HFF-Myc (cell line): ENCODE data around the gene FNDC11.

Source experiments
- DNase-seq: peaks from one replicate; pipeline ENCODE4 v3.0.0-alpha.2; 2011; ENCODE audit warnings: low read depth; ENCODE audit errors: extremely low read depth
- H3K4me3 ChIP-seq: replicated peaks from 2 replicates; pipeline ENCODE4 v1.5.1; 2011; ENCODE audit warnings: low read depth, mild to moderate bottlenecking, control low read depth, low read length
- TF ChIP-seq, protein P1 (sequence below): IDR thresholded peaks from 2 replicates; pipeline ENCODE4 v1.5.1; 2012; ENCODE audit warnings: mild to moderate bottlenecking, low read depth, low read length, control low read depth; ENCODE audit errors: missing control alignments

FNDC11 gene

DNA sequence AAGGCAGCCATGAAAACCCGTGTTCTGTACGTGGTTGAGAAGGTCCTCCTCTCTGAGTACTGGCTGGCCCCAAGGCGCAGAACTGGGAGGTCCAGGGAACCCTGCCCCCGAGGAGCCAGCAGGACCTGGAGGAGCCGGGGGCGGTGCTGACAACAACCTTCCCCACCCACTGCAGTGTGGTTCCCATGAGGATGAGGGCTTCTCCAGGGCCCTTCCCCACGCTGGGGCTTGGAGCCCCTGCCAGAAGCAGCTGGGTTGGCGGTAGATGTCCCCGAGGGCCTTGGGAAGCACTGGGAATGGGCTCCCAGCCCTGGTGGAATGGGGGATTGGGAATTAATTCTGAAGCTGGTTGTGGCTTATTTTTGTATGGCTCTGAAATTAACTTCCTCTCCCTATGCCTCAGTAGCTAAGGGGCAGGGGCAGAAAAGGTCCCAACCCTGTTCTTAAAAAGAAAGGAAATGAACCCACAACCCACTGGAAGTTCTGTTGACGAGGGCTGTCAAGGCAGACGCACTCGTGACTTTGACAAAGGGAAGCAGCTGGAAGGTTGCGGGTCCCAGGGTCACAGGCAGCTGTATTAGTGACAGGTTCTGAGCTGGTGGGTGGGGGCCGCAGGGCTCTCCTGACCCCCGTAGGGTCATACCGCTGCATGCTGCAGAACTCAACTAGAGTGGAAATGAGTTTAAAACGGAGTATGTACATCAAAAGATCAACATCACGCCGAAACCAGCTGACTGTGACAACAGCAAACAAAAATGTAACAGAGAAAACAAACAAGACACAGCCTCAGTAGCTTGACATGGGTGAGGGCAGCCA lies 34.0 kb downstream of the FNDC11 start:
- DNase-seq: no peak

DNA sequence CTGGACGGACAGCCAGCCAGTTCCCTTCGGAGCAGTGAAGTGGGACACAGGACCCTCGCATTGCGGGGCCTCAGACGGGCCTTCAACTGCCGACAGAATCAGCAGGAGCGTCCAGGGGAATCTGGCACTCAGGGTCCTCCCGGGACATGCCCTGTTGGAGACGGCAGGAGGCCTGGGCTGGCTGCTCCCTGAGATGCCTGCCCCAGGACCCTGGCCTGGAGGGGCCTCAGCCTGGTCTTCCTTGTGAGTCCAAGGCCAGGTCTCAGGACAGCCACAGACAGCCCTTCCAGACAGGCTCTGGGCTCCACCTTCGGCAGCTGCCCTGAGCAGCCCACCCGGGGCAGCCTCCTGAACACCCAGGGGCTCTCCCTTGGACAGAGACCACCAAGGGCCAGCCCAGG lies 34.7 kb downstream of the FNDC11 start:
- no peak overlapping the region for H3K4me3 ChIP-seq
- no peak for DNase-seq
- TF ChIP-seq, protein P1, sequence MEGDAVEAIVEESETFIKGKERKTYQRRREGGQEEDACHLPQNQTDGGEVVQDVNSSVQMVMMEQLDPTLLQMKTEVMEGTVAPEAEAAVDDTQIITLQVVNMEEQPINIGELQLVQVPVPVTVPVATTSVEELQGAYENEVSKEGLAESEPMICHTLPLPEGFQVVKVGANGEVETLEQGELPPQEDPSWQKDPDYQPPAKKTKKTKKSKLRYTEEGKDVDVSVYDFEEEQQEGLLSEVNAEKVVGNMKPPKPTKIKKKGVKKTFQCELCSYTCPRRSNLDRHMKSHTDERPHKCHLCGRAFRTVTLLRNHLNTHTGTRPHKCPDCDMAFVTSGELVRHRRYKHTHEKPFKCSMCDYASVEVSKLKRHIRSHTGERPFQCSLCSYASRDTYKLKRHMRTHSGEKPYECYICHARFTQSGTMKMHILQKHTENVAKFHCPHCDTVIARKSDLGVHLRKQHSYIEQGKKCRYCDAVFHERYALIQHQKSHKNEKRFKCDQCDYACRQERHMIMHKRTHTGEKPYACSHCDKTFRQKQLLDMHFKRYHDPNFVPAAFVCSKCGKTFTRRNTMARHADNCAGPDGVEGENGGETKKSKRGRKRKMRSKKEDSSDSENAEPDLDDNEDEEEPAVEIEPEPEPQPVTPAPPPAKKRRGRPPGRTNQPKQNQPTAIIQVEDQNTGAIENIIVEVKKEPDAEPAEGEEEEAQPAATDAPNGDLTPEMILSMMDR: no peak

More for the DNA sequence above, 34.0 kb downstream of the FNDC11 start:
- TF ChIP-seq, protein P1: no peak
- no peak overlapping the region for H3K4me3 ChIP-seq

DNA sequence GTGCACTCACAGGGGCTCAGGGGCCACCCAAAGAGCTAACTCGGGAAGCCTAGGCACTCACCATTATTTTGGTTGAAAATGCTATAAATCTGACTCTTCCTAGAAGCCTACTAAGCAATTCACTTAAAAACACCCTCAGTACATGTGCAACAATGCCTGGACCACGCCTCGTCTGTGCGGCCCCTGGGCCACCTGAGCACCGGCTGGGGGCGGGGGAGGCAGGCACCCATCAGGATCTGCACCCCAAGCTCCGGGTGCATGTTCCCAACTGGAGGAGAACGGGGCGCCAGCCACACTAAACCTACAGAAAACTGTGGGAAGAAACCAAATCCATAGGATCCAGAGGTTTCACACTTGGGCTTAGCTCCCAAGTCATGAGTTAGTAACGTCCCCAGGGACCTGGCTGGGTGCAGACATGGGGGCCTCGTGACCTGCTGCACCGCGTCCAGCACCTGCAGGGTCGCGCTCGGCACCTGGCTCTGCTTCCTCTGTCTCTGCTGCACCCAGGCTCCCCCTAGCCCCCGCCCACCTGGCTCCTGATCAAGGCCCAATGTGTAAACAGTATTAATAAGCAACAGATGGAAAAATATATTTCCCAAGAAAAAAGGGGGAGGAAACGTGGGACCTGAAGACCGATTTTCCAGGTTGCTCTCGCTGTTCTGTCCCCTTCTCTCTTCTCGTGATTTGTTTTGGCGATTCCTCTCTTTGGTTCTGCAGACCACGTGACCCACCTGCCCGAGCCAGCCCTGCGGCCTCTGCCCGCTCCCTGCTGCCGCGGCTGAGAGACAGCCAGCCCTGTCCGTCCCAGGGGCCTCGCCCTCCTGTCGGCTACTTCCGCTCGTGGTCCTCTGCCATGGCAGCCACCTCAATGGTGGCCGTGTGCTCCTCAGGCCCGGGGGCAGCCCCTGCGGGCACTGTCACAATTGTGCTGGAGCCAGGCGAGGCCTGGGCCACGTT lies 35.6 kb downstream of the FNDC11 start:
- DNase-seq: no peak
- H3K4me3 ChIP-seq: no peak overlapping the region
- TF ChIP-seq, protein P1: no peak

DNA sequence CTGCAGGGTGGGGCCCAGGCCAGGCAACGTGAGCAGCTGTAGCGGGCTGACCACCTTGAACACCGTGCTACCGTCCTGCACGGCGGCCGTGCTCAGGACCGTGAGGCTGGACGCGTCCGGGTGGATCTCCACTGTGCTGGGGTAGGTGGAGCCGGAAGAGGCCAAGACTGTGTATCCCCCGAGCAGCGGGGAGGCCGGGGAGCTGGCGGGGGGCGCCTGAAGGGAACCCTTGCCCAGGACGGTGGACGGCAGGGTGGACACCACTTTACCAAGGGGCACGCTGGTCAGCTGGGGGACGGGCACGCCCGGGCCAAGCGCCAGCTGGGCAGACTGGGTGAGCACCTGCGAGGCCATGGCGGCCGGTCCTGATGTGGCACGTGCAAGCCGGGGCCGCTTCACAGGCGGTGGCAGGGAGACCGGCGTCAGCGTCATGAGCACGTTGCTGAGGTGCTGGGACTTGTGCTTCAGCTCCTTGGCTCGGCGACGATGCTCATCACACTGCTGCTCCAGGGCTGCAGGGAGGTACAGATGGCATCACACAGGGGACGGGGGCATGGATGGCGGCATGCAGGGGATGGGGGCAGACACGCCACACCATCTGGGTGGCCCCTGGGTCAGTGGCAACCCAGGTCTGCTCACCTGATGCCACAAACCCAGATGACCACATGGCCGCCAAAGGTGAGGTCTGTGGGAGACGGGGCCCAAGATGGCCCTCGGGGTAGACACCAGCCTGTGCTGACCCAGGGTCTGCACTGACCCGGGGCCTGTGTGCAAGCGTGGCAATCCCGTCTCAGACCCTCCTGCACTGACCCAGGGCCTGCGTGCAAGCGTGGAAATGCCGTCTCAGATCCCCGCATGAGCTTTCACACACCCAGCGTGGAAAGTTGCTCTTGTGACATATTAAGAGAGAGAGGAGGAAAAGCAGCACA lies 36.5 kb downstream of the FNDC11 start:
- no peak for DNase-seq
- TF ChIP-seq, protein P1: no peak
- no peak overlapping the region for H3K4me3 ChIP-seq

DNA sequence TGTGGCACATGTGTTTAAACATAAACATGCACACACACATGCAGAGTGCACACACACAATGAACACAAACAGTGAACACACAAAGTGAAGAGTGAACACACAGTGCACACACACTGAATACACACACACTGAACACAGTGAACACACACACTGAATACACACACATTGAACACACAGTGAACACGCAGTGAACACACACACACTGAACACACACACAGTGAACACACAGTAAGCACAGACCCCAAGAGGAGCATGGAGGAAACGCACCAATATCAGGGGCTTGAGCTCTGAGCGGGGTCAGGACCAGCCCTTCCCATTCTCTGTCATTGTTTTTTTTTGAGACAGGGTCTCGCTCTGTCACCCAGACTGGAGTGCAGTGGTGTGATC lies 37.2 kb downstream of the FNDC11 start:
- DNase-seq: no peak
- TF ChIP-seq, protein P1: no peak
- H3K4me3 ChIP-seq: no peak overlapping the region

DNA sequence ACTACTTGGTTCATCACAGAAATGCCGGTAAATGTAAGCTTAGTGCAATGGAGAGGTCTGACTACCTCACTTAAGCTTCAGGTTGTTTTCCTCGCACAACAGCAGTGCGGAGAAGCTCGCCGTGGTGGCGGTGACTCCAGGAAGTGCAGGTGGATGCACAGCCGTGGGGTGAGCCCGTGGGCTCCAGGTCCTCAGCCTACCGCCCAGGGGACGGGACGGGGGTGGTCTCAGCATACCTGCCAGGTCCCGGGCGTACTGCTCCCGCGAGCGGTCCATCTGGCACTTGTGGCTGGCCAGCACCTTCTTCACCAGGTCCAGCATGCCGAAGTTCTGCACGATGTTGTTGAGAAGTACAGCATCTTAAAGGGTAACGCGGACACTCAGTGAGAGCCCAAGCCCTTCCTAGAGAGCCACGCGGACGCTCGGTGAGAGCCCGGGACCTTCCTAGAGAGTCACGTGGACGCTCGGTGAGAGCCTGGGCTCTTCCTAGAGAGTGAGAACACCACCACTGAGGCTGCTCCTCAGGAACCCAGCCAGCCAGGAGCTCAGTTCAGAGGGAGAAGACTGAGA lies 37.9 kb downstream of the FNDC11 start:
- TF ChIP-seq, protein P1: no peak
- no peak overlapping the region for H3K4me3 ChIP-seq
- no peak for DNase-seq
